GM21723 (cell line): Measurements from ENCODE around the gene CD180.
"Not testable (repeated sequence)": the region's sequence is repeated elsewhere in the genome, so short reads cannot be mapped to it uniquely, and the experiment has no call there.

ENCODE experiments used
- ATAC-seq: cut with Tn5 transposase; IDR thresholded peaks from one replicate; pipeline ENCODE4 v1.9.1; 2021; ENCODE audit warnings: mild to moderate bottlenecking, moderate library complexity; ENCODE audit not compliant: unreplicated experiment

CD180 gene

DNA sequence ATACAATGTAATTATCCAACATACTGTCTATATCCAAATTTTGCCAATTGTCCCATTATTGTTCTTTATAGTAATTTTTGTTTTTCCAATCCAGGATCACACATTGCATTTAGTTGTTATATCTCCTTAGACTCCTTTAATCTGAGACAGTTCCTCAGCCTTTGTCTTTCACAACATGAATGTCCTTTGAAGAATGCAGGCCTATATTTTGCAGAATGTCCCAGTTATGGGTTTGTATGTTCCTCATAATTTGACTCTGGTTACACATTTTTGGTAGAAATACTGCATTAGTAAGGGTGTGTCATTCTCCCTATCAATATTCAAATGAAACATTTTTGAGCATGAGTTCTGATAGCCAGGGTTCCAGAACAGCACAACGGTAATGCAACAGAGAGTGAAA is 6.7 kb downstream of the CD180 start:
- no peak for ATAC-seq

DNA sequence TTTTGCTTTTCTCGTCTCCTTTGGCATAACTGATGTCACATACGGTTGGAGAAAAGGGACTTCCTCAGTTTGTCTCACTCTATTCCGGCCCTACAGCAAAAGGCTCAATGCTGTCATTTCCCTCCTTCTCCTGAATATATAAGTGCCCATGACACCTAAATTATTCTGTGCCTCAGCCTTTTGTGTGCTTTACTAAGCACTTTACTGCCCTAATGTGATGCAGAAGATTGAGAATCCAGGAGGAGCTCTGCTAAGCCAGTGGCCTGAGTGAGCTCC is 7.6 kb downstream of the CD180 start:
- no peak for ATAC-seq

DNA sequence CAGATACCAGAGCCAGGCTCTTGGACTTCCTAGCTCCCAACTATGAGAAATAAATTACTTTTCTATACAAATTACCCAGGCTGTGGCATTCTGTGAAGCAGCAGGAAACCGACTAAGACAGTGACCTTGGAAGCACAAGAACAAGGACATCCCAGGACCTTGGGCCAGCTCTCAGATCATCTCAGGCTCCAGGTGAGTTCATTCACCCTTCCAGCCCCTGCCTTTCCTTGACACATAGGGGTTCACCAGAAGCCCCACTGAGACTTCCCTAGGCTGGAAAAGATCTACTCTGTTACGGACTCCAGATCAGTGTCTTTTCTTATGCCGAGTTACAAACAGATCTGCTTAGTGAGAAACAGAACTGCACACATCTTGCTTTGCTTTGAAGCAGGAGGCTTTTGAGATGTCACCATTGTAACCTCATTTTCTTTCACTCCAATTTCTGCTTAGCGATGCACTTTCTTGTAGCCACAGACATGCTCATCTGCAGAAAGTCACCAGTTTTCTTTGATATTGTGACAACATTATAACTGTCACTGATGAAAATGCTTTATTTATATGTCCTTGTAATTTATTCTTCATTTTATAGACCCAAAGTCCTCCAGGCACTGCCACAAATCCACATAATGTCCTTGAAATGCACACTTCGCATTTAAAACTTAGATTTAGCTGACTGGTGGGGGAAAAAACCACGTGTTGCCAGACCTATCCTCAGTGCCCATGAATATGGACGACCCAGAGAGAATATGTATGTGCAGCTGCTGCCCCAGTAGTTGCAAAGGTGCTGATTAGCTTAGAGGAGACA is 8.1 kb downstream of the CD180 start:
- ATAC-seq, result no peak

DNA sequence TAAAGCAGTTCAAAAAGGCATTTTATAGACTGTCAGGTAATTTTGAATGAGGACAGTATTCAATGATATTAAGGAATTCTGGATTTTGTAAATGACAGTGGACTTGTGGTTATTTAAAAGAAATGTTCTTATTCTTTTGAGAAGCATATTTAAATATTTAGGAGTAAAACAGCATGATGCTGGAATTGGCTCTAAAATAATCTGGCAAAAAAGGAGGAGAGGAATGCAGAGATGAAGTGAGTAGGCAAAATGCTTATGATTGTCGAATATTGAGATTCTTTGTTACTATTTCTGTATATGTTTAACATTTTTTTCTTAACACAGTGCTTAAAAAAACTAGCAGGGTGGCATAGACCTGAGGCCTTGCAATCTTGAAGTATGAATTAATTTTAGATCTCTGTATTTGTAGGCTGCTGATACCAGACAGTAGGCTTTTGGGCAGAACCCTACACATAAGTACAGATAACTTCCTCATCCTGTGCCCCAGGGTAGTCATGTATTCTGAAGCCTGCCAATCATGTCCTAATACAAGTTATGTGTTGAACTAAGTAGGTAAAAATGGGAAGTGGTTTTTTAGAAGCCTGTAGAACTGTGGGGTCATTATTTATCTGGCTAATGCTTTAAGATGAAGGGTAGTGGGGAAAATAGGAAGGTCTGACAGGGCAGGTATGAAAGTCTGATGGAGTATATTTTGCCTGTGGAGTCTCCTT is 9.4 kb downstream of the CD180 start:
- peak; percentile 55 for ATAC-seq

DNA sequence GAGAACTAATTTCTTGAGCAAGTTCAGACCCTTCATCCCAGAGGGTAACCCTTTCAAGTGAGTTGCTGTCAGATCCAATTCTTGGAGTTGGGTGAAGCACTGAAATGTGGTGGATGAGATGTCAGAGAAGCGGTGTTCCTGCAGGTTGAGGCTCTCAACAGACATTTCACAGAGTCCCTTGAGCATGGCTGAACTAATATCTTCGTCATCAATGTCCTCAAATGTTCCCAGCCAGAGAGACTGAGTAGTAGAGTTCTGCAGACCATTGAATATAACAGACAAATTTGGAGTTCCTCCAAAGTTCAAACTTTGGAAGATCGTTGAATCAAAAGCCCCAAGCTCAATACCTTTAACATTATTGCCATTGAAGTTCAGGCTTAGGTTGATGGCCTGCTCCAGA is 12.7 kb downstream of the CD180 start:
- no peak for ATAC-seq

DNA sequence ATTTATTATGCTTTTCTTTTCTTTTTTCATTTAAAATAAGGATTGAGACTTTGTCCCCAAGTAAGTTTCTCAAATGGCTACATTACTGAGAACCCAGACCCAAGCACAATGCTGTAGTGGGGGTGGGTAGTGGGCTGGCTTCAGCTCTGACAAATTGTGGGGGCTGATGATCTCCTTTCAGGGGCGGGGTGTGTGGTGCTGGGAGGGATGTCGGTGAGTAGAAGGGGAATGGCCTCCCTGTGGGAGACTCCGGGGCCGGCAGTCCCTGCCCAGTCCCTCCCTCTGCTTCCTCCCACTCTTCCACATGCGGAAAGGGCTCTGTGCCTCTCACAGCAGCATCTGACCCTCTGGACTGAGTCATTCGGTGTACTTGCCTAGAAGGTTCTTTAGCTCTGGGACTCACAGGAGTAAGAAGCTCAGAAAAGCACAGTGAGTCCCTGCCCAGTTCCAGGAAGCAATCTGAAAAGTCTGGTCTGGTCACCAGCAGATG is 14.3 kb downstream of the CD180 start:
- ATAC-seq, result no peak

DNA sequence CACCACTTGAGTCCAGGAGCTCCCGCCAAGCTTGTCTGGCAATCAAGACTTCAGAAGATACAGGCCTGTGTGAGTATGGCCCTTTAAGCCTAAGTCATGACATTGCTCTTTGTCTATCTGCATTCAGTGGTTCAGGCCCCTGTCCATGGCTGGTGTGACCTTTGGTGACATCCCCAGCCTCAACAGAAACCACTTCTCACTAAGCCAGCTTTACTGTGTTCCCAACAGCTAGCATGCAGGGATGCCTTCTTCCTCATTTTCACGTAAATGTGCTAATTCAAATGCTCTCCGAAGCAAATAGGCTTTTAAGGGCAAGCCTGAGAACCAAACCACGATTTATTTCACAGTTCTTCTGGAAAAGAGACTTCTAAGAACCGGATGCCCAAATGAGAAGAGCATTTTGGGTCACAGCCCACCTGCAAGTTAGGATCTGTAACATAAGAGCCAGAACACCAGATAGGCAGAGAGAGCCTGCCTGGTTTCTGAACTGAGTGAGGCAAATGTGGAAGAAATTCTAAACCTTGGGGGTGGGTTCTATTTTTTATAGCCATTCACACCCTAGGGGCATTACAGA is 14.9 kb downstream of the CD180 start:
- no peak for ATAC-seq

DNA sequence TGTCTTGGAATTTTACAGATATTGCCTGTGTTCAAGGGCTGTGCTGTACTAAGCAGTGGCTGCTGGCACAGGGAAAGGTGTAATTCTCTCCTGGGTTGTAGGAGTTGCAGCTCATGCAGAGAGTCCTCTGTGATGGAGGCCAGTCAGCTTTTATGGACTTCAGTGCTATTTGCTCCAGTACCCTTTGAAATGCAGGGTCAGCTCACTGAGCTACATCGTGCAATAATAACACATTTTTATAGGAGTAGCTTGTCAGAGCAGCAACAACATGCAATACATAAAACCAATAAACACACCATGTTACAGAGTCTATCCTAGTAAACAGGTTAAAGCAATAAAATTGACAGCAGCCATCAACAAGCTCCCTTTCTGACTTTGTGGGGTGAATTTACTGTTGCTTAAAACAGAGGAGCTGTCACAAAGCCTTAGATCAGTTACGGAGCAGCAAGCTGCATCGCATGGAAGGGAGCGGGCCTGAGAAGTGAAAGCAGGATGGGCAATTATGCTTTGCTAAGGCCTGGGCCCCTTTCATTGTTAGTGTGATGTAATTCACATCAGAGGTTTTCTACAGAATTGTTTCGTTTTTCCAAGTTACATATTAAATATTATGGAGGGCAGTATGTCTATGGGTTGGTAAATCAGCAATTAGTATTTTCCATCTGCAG is 16.8 kb downstream of the CD180 start:
- ATAC-seq, result no peak

DNA sequence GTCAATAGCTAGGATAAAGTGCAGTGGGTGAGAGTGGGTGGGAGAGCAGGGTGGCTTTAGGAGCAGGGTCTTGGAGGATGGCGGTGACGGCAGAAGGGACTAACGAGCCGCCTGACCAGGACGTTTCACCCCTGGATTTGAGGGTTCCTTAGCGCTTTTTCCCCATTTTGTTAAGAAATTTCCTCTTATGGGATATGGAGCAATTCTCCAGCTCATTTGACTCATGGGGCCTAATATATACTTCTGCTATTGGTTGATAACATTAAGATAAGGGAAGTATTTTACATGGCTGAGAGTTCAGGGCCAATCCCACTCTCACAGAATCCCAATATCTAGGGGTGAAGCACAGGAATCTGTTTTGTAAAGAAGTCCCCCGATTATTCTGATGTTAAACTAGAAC is 17.6 kb downstream of the CD180 start:
- no peak for ATAC-seq

DNA sequence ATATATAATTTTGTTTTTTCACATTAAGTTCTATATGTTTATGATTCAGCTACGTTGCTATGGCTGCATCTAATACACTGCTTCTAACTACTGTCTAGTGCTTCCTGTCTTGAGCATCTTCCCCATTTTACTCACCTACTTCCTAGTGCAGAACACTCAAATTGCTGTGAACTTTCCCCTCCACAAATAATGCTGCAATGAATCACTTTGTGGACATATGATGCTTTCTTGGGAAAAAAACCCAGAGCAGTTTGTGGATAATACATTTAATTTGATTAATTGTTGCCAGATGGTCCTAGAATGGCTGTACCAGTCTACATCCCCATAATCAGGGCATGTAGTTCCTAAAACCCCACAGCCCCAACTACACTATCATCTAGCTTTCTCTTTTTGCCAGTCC is 18.5 kb downstream of the CD180 start:
- ATAC-seq, result no peak

DNA sequence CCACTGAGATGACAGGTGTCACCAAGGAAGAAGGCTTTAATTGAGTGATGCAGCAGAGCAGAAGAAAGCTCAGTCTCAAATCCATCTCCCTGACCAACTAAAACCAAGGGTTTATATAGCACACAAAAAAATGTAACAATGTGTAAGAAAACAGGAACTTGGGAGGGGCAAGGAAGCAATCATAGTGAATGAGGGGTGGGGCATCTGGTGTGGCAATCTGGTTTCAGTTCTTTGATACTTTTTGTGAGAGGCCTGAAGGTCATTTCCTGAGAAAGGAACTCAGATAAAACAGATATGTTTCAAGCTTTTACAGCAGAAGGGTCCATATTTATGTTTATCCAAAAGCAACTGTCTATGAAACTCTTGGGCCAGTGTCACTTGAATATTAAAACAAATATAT is 19.7 kb downstream of the CD180 start:
- no peak for ATAC-seq

DNA sequence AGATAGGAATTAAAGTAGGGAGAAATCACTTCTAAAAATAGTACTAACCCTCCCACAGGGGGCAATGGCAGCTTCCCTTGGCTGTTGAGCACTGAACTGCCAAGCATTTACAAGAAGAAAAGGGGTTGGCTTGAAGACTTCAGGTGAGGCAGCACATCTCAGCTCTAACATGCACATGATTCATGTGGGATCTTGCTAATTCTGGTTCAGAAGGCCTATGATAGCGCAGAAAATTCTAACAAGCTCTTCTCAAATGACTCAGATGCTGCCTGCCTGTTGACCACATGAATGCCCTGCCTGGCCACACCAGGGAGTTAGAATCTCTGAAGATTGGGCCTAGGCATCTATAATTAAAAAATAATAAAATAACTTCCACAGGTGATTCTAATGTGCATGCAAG is 22.6 kb downstream of the CD180 start:
- no peak for ATAC-seq

DNA sequence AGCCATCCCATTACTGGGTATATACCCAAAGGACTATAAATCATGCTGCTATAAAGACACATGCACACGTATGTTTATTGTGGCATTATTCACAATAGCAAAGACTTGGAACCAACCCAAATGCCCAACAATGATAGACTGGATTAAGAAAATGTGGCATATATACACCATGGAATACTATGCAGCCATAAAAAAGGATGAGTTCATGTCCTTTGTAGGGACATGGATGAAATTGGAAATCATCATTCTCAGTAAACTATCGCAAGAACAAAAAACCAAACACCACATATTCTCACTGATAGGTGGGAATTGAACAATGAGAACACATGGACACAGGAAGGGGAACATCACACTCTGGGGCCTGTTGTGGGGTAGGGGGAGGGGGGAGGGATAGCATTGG is 23.2 kb downstream of the CD180 start:
- not testable (repeated sequence) for ATAC-seq

DNA sequence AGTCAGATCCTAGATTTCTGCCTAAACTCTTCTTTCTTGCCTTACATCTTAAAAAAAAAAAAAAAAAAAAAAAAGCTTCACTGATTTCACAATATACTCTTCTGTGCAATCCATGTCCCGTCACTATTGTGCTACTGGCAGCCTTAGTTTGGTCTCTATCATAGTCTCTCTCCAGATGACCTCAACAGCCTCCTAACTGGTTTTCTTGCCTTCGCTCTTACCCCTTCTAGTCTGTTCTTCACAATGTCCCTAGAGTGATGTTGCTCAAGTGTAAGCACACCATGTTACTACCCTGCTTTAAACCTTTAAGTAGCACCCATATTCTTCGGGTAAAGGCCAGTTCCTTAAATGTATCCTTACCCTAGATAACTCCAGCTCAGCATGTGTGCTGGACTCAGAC is 25.8 kb downstream of the CD180 start:
- ATAC-seq, result no peak

DNA sequence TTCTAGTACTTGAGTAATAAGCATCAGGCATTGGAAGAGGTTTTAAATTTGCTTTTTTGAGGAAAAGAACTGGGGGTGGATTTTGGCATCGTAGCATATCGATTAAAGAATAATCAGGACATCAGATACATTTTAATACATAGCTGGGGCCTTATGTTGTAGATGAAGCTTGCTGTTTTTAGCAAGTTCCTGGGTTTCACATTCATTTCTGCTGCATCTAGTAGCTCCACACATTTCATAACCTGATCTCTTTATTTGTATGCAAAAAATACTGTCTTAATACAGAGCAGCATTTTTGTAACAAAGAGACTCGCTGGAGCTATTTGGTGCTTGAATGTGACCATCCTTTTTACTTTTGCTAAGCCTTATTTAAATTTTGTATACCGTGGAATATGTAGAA is 28.5 kb downstream of the CD180 start:
- no peak for ATAC-seq

DNA sequence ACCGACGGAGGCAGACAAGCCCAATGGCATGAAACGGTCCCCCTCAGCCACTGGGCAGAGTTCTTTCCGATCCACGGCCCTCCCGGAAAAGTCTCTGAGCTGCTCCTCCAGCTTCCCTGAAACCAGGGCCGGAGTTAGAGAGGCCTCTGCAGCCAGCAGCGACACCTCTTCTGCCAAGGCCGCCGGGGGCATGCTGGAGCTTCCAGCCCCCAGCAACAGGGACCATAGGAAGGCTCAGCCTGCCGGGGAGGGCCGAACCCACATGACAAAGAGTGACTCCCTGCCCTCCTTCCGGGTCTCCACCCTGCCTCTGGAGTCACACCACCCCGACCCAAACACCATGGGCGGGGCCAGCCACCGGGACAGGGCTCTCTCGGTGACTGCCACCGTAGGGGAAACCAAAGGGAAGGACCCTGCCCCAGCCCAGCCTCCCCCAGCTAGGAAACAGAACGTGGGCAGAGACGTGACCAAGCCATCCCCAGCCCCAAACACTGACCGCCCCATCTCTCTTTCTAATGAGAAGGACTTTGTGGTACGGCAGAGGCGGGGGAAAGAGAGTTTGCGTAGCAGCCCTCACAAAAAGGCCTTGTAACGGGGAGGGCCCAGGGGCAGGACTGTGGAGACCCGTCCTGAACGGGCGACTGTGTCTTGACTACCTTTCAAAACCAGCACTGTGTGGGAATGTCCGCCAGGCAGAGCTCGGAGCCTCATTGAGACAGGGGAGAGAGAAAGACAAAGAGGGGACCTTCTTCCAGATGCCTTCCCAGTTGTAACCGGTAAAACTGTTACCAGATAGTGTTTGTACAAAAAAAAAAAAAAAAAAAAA is 29.9 kb downstream of the CD180 start:
- peak; percentile 50 for ATAC-seq

DNA sequence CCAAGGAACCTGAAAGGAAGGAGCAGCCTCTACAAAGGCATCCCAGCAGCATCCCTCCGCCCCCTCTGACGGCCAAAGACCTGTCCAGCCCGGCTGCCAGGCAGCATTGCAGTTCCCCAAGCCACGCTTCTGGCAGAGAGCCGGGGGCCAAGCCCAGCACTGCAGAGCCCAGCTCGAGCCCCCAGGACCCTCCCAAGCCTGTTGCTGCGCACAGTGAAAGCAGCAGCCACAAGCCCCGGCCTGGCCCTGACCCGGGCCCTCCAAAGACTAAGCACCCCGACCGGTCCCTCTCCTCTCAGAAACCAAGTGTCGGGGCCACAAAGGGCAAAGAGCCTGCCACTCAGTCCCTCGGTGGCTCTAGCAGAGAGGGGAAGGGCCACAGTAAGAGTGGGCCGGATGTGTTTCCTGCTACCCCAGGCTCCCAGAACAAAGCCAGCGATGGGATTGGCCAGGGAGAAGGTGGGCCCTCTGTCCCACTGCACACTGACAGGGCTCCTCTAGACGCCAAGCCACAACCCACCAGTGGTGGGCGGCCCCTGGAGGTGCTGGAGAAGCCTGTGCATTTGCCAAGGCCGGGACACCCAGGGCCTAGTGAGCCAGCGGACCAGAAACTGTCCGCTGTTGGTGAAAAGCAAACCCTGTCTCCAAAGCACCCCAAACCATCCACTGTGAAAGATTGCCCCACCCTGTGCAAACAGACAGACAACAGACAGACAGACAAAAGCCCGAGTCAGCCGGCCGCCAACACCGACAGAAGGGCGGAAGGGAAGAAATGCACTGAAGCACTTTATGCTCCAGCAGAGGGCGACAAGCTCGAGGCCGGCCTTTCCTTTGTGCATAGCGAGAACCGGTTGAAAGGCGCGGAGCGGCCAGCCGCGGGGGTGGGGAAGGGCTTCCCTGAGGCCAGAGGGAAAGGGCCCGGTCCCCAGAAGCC is 30.8 kb downstream of the CD180 start:
- peak; percentile 92 for ATAC-seq

DNA sequence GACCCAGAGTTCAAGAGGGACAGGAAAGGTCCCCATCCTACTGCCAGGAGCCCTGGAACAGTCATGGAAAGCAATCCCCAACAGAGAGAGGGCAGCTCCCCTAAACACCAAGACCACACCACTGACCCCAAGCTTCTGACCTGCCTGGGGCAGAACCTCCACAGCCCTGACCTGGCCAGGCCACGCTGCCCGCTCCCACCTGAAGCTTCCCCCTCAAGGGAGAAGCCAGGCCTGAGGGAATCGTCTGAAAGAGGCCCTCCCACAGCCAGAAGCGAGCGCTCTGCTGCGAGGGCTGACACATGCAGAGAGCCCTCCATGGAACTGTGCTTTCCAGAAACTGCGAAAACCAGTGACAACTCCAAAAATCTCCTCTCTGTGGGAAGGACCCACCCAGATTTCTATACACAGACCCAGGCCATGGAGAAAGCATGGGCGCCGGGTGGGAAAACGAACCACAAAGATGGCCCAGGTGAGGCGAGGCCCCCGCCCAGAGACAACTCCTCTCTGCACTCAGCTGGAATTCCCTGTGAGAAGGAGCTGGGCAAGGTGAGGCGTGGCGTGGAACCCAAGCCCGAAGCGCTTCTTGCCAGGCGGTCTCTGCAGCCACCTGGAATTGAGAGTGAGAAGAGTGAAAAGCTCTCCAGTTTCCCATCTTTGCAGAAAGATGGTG is 31.6 kb downstream of the CD180 start:
- ATAC-seq, result no peak

DNA sequence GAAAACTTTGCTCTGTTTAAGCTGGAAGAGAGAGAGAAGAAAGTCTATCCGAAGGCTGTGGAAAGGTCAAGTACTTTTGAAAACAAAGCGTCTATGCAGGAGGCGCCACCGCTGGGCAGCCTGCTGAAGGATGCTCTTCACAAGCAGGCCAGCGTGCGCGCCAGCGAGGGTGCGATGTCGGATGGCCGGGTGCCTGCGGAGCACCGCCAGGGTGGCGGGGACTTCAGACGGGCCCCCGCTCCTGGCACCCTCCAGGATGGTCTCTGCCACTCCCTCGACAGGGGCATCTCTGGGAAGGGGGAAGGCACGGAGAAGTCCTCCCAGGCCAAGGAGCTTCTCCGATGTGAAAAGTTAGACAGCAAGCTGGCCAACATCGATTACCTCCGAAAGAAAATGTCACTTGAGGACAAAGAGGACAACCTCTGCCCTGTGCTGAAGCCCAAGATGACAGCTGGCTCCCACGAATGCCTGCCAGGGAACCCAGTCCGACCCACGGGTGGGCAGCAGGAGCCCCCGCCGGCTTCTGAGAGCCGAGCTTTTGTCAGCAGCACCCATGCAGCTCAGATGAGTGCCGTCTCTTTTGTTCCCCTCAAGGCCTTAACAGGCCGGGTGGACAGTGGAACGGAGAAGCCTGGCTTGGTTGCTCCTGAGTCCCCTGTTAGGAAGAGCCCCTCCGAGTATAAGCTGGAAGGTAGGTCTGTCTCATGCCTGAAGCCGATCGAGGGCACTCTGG is 32.6 kb downstream of the CD180 start:
- ATAC-seq, result no peak
